Retinal pigment epithelial cell (primary cell): ENCODE measurements around the gene STK31.
"Not testable (repeated sequence)": the region's sequence is repeated elsewhere in the genome, so short reads cannot be mapped to it uniquely, and the experiment has no call there.

Source experiments
- DNase-seq: peaks from one replicate; pipeline ENCODE4 v3.0.0-alpha.2; 2010; ENCODE audit warnings: low read depth
- H3K4me3 ChIP-seq: 2 replicates; pipeline ENCODE4 v1.5.1; 2011; ENCODE audit warnings: mild to moderate bottlenecking, low read length, control low read depth, moderate library complexity
- TF ChIP-seq, protein P1 (sequence below): conservative IDR thresholded peaks from 2 replicates; pipeline ENCODE4 v1.5.1; 2011; ENCODE audit warnings: low read depth, low read length, control low read depth, inconsistent platforms

STK31 gene

GRCh38 chr7:23679898-23680413 is 30.1 kb upstream of the STK31 start, which contains the start of gene FAM221A:
Gene FAM221A (plus strand): TSS chr7:23680199. CDS start chr7:23680219, 20 bp downstream.
- TF ChIP-seq, protein P1, sequence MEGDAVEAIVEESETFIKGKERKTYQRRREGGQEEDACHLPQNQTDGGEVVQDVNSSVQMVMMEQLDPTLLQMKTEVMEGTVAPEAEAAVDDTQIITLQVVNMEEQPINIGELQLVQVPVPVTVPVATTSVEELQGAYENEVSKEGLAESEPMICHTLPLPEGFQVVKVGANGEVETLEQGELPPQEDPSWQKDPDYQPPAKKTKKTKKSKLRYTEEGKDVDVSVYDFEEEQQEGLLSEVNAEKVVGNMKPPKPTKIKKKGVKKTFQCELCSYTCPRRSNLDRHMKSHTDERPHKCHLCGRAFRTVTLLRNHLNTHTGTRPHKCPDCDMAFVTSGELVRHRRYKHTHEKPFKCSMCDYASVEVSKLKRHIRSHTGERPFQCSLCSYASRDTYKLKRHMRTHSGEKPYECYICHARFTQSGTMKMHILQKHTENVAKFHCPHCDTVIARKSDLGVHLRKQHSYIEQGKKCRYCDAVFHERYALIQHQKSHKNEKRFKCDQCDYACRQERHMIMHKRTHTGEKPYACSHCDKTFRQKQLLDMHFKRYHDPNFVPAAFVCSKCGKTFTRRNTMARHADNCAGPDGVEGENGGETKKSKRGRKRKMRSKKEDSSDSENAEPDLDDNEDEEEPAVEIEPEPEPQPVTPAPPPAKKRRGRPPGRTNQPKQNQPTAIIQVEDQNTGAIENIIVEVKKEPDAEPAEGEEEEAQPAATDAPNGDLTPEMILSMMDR = peak; percentile 65
- peak; percentile 57 for DNase-seq
- peak within 1 kb of the TSS; percentile 86 for H3K4me3 ChIP-seq

DNA sequence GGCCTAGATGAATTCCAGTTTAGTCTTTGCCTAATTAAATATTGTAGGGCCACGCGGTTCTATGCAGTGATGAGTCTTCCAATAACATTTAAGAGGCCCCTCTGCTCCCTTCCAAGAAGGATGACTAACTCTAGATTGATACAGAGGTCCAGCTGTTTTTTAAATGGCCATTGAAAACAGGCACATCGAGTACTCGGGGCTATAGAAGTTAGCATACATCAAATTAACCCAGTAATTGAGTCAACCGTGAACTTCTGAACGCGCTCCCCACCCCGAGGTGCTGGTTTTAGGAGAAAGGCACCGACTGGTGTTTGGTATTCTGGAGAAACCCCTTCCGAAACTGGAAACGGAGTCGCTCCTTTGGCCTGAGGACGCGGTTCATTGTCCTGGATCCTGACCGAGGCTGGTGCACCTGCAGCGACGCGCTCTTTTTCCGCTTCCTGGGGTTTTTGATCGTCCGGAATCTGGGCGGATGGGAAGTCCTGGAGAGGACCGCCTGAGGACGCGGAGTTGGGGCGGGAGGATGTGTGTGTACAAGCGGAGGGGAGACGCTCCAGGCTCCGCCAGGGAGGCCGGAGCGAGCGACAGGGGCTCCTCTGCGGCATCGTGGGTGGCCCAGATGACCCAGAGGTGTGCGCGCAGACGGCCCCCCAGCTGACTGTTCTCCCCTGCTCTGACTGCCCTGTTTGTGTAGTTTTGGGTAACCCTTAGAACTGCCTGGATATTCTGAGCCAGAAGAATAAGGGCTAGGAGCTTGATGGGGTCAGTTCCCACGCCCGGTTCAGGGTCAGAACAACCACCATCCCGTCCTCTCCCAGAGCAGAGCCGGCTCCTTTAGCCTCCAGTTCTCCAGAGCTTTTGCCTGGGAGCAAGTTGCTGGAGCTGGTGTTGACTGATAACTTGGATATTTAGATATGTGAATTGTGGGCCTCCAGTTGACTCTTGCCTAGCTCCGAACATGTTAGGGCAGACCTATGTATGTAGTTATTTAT is 29.3 kb upstream of the STK31 start:
- DNase-seq = no peak
- H3K4me3 ChIP-seq = peak overlapping the region; percentile 86
- TF ChIP-seq, protein P1 = no peak

DNA sequence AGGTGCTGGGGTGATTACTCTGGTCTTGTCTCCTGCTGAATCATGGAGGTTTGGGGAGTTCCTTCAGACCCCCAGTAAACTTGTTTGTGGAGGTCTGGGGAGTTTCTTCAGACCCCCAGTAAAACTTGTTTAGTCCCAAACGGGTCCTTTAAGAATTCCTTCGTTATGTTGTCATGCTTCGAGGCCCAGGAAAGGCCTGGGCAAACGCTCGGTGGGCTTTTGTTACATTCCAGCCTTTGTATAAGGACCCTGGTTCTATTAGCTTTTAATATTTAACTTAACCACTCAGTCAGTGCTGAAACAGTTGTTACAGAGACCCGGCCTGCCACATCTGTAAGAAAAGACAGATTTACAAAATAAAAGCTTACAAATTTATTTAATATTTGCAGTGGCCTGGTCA is 26.0 kb upstream of the STK31 start:
- not testable (repeated sequence) for DNase-seq

GRCh38 chr7:23685731-23686130 is 24.3 kb upstream of the STK31 start:
- TF ChIP-seq, protein P1 = no peak
- no peak for DNase-seq
- H3K4me3 ChIP-seq = no peak overlapping the region

More for the DNA sequence above, 26.0 kb upstream of the STK31 start:
- not testable (repeated sequence) for H3K4me3 ChIP-seq

GRCh38 chr7:23687011-23687410 is 23.0 kb upstream of the STK31 start:
- TF ChIP-seq, protein P1 = no peak

DNA sequence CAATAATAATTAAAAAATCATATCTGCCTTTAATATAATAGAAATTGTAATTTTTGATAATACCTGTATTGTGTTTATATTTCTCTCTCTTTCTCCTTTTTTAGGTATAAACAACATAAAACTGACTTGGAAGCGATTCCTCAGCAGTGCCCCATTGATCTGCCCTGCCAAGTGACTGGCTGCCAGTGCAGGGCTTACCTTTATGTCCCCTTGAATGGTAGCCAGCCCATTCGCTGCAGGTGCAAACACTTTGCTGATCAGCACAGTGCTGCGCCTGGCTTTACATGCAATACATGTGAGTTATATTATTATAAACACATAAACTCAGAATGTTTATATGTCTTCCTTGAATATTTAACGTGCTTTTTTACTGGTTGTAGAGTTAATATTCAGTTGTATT is 20.9 kb upstream of the STK31 start:
- TF ChIP-seq, protein P1 = no peak
- no peak for DNase-seq
- H3K4me3 ChIP-seq = no peak overlapping the region

More at GRCh38 chr7:23687011-23687410, 23.0 kb upstream of the STK31 start:
- no peak overlapping the region for H3K4me3 ChIP-seq
- DNase-seq = no peak

- TF ChIP-seq, protein P1 = no peak
- no peak overlapping the region for H3K4me3 ChIP-seq
- peak; percentile 53 for DNase-seq
Measured at GRCh38 chr7:23691320-23691719, 18.7 kb upstream of the STK31 start.
